ENCODE results near the gene SRGAP3.

SRGAP3 gene

GRCh38 chr3:8985876-8986275 lies 263.6 kb downstream of the SRGAP3 start:
- in situ Hi-C loops (cut with MboI; ENCODE audit: low pct_unique_long_range_greater_than_20kb, low sequenced_read_pairs, unreplicated experiment) = no loop called here
- TF ChIP-seq, protein P1, sequence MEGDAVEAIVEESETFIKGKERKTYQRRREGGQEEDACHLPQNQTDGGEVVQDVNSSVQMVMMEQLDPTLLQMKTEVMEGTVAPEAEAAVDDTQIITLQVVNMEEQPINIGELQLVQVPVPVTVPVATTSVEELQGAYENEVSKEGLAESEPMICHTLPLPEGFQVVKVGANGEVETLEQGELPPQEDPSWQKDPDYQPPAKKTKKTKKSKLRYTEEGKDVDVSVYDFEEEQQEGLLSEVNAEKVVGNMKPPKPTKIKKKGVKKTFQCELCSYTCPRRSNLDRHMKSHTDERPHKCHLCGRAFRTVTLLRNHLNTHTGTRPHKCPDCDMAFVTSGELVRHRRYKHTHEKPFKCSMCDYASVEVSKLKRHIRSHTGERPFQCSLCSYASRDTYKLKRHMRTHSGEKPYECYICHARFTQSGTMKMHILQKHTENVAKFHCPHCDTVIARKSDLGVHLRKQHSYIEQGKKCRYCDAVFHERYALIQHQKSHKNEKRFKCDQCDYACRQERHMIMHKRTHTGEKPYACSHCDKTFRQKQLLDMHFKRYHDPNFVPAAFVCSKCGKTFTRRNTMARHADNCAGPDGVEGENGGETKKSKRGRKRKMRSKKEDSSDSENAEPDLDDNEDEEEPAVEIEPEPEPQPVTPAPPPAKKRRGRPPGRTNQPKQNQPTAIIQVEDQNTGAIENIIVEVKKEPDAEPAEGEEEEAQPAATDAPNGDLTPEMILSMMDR (IDR thresholded peaks at IDR 0.05; ENCODE audit: extremely low read depth, insufficient read depth, missing control alignments) = no peak
- DNase-seq (ENCODE audit: low spot score) = no peak

DNA sequence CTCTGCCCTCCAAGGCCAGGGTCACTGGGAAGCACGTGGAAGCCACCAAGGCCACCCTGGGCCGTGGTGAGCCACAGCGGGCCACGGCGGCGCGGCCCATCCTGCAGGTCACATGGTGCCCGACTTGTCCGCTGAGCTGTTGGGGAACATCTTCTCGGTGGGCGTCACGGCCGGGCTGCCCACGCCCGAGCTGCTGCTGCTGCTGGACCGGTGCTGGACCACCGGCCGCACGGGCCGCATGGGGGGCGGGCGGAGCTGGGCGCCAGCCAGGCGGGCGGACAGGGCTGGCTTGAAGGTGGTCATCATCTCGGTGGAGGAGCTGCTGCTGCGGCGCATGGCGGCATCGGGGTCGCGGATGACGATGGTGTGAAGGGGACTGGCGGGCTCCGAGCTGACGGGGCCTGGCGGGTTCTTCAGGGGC lies 264.0 kb downstream of the SRGAP3 start:
- no peak for DNase-seq (ENCODE audit: low spot score)
- TF ChIP-seq, protein P1 (IDR thresholded peaks at IDR 0.05; ENCODE audit: extremely low read depth, insufficient read depth, missing control alignments) = no peak
- in situ Hi-C loops (cut with MboI; ENCODE audit: low pct_unique_long_range_greater_than_20kb, low sequenced_read_pairs, unreplicated experiment) = no loop called here

GRCh38 chr3:8984526-8984925 lies 264.9 kb downstream of the SRGAP3 start:
- in situ Hi-C loops (cut with MboI; ENCODE audit: low pct_unique_long_range_greater_than_20kb, low sequenced_read_pairs, unreplicated experiment) = no loop called here
- no peak for DNase-seq (ENCODE audit: low spot score)
- TF ChIP-seq, protein P1 (IDR thresholded peaks at IDR 0.05; ENCODE audit: extremely low read depth, insufficient read depth, missing control alignments) = no peak

GRCh38 chr3:8984081-8984480 lies 265.4 kb downstream of the SRGAP3 start:
- in situ Hi-C loops (cut with MboI; ENCODE audit: low pct_unique_long_range_greater_than_20kb, low sequenced_read_pairs, unreplicated experiment) = no loop called here
- TF ChIP-seq, protein P1 (IDR thresholded peaks at IDR 0.05; ENCODE audit: extremely low read depth, insufficient read depth, missing control alignments) = no peak
- no peak for DNase-seq (ENCODE audit: low spot score)

DNA sequence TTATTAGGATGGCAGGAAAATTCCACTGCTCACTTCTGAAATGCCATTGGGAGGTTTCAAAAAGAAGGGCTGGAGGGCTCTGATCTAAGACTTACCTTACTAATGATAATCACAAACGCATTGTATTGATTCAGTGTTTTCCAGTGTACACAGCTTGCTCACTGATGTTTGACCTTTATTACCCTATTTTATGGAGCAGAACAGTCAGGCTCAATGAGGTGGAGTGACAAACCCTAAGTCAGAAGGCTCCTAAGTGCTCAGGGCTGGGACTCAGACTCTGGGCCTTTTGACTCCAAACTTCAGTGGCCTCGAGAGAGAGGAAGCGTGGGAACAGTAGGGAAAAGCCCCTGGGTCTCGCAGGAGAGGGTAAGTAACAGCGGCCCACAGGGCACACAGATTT lies 265.9 kb downstream of the SRGAP3 start:
- DNase-seq (ENCODE audit: low spot score) = no peak
- in situ Hi-C loops (cut with MboI; ENCODE audit: low pct_unique_long_range_greater_than_20kb, low sequenced_read_pairs, unreplicated experiment) = no loop called here
- TF ChIP-seq, protein P1 (IDR thresholded peaks at IDR 0.05; ENCODE audit: extremely low read depth, insufficient read depth, missing control alignments) = no peak

GRCh38 chr3:8983026-8983425 lies 266.4 kb downstream of the SRGAP3 start:
- in situ Hi-C loops (cut with MboI; ENCODE audit: low pct_unique_long_range_greater_than_20kb, low sequenced_read_pairs, unreplicated experiment) = no loop called here
- DNase-seq (ENCODE audit: low spot score) = no peak
- TF ChIP-seq, protein P1 (IDR thresholded peaks at IDR 0.05; ENCODE audit: extremely low read depth, insufficient read depth, missing control alignments) = no peak

- in situ Hi-C loops (cut with MboI; ENCODE audit: low pct_unique_long_range_greater_than_20kb, low sequenced_read_pairs, unreplicated experiment) = no loop called here
- no peak for DNase-seq (ENCODE audit: low spot score)
- TF ChIP-seq, protein P1 (IDR thresholded peaks at IDR 0.05; ENCODE audit: extremely low read depth, insufficient read depth, missing control alignments) = no peak
Observed at GRCh38 chr3:8982509-8982908, 266.9 kb downstream of the SRGAP3 start.
